ENCODE data around the gene RNF13.

GRCh38 chr3:149831321-149831720 is 18.3 kb downstream of the RNF13 start:
- TF ChIP-seq CTCF (IDR thresholded peaks at IDR 0.05) (no peak), POLR2A (IDR thresholded peaks at IDR 0.05) (no peak)
